ENCODE results near the gene RTN4RL1.

Gene RTN4RL1

DNA sequence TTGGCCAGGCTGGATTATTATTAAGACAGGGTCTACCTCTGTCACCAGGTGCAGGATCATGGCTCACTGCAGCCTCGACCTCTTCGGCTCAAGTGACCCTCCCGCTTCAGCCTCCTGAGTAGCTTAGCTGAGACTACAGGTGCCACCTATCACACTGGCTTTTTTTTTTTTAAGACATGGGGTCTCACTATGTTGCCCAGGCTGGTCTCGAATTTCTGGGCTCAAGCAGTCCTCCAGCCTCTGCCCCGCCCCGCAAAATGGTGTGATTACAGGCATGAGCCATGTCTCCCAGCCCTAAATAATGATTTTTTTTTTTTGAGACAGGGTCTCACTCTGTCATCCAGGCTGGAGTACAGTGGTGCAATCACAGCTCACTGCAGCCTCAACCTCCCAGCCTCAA lies 22.5 kb upstream of the RTN4RL1 start:
- FAIRE-seq (no peak), DNase-seq (ENCODE audit: low spot score) (no peak)

DNA sequence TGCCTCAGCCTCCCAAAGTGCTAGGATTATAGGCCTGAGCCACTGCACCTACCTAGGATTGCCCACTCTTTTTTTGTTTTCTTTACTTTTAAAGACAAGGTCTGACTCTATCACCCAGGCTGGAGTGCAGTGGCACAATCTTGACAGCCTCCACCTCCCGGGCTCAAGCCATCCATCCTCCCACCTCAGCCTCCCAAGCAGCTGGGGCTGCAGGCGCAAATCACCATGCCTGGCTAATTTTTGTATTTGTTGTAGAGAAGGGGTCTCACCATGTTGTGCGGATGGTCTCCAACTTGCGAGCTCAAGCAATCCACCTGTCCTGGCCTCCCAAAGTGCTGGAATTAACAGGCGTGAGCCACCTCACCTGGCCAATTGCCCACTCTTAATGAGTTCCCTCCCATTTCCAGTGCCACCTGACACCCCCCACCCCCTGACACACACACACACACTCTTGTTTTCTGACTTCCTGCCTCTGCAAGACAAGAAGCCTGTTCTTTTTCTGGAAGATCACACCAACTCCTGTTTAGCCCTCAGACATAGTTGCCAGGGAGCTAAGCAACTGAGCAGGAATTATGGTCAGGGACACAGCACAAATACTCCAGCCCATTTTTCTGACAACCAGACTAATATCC lies 19.2 kb upstream of the RTN4RL1 start:
- DNase-seq (ENCODE audit: low spot score) (no peak), FAIRE-seq (no peak)

DNA sequence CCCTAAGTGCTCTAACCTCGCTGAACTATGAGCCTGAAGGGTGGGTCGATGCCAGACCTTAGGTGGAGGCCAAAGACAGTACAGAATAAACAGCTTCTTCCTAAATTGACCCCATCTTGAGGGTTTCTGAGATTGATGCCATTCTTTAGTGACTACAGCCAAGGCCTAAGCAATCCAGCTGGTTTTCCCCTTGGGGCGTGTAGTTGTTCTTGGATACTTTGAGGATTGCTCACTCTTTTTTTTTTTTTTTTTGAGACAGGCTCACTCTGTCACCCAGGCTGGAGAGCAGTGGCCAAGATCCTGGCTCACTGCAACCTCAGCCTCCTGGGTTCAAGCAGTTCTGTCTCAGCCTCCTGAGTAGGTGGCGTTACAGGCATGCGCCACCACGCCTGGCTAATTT lies 18.7 kb upstream of the RTN4RL1 start:
- FAIRE-seq: no peak
- no peak for DNase-seq (ENCODE audit: low spot score)

DNA sequence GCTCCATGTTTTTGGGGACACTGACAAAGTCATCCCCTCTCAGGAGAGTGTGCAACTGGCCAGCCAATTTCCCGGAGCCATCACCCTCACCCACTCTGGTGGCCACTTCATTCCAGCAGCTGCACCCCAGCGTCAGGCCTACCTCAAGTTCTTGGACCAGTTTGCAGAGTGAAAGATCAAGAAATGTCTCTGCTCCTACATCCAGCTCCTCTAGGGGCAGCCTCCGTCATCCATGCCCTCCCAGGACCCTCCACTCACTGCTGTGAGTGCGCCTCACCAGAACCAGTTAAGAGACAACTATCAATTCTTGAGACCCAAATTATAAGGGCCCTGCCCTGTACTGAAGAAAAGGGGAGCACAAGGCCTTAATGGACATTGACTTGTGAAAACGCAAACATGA lies 17.8 kb upstream of the RTN4RL1 start:
- FAIRE-seq: no peak
- DNase-seq (ENCODE audit: low spot score): no peak

DNA sequence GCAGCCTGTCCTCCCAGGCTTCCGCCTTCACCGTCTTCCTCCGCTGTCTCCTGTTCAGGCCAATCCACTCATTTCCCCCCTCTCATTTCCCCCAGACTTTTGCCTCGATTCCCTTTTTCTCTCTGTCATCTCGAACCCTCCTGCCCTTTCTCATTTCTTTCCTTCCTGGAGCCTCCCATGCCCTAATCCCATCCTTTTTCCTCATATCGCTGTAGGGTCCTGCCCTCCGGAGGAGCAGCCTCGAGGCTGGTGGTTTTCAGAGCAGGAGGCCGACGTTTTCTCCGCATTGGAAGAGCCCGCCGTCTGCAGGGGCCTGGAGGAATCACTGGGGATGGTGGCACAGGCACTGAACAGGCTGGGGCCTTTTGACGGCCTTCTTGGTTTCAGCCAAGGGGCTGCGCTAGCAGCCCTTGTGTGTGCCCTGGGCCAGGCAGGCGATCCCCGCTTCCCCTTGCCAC lies 17.3 kb upstream of the RTN4RL1 start:
- DNase-seq (ENCODE audit: low spot score) (no peak), FAIRE-seq (no peak)

DNA sequence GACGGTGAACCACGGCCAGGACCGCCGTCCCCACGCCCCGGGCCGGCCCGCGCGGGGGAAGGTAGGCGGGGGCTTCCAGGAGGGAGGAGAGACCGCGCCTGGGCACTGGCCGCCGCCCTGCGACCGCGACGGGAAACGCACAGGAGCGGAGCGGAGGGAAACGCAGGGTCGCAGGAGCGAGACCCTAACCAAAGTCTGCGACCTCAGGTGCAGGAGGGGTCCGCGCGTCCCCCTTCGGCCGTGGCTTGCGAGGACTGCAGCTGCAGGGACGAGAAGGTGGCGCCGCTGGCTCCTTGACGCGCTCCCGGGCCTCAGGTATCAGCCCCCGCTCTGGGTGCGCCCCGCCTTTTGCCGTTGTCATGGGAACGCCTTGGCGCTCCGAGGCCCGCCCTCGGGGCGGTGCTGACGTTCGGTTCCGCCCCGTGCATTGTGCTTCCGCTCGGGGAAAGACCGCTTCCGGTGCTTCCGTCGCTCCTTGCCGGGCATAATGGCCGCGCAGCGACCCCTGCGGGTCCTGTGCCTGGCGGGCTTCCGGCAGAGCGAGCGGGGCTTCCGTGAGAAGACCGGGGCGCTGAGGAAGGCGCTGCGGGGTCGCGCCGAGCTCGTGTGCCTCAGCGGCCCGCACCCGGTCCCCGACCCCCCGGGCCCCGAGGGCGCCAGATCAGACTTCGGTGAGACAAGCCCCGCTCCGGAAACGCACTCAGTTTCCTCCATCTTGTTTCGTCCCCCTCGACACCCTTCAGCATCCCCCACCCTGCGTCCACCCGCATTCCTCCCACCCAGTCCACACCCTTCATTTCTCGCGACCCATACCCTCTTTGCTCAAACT lies 16.6 kb upstream of the RTN4RL1 start, which contains the start of gene OVCA2:
TSS of gene OVCA2 (plus strand) at position 462 of the 829 bp plus-strand sequence. CDS start at position 488, 26 bp downstream.
- peak; percentile 85 for DNase-seq (ENCODE audit: low spot score)
- FAIRE-seq: peak; percentile 36

DNA sequence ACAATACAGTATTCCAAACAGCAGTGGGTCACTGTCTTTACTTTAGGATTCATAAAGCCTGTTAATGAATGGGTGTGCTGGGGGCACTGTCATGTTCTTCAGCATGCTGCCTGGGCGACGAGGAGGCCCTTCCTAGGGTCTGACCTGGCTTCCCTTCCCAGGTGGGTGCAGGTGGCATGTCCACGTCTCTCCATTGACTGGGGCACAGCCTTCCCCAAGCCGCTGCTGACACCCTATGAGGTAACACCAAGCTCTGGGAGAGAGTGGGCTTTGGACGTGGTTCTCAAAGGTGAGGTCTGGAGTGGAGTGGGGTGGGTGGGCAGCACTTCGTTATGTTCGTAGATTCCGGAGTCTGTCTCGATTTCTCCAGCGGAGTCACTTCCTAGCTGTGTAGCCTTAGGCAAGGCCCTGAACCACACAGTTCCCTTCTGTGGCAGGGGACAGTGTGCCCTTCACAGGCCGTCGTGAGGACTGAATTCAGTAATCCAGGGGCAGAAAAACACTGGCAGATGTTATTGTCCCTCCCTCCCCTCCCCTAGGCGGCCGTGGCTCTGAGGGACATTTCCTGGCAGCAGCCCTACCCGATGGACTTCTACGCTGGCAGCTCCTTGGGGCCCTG lies 15.9 kb upstream of the RTN4RL1 start:
- FAIRE-seq: no peak
- DNase-seq (ENCODE audit: low spot score): no peak

DNA sequence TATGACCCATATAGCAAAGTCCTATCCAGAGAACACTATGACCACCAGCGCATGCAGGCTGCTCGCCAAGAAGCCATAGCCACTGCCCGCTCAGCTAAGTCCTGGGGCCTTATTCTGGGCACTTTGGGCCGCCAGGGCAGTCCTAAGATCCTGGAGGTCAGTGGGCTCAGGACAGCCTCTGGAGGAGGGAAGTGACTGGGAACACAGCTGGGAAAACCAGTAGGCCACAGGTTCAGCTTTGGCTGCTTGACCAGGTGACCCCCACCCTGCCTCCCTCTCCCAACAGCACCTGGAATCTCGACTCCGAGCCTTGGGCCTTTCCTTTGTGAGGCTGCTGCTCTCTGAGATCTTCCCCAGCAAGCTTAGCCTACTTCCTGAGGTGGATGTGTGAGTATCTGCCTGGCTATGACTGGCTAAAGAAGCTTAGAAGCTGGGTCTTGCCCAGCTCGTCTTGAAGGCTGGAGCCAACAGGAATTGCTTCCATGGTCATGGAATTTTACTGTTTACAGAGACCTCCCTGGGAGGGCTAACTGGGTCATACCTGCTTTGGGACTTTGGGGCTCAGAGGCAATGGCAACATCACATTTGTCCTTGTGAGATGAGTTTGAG lies 15.2 kb upstream of the RTN4RL1 start:
- DNase-seq (ENCODE audit: low spot score) (no peak), FAIRE-seq (no peak)

DNA sequence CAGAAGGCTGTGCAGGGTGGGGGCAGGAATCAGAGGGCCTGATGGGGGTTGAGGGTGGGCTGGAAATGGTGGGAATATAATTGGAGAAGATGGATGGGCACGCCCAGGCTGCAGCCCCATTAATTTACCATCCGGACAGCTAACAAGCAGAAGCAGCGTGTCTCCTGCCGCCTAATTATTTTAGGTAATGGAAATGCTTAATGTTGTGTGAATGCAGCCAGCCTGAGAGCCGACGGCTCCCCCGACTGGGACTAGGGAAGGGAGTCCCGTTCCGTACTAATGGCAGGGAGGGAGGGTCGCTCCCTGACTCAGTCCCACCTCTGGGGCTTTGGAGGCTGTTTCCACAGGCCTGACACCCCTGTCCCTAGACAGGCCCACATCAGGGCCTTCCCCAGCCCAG lies 12.0 kb upstream of the RTN4RL1 start:
- DNase-seq (ENCODE audit: low spot score): no peak
- FAIRE-seq: no peak

DNA sequence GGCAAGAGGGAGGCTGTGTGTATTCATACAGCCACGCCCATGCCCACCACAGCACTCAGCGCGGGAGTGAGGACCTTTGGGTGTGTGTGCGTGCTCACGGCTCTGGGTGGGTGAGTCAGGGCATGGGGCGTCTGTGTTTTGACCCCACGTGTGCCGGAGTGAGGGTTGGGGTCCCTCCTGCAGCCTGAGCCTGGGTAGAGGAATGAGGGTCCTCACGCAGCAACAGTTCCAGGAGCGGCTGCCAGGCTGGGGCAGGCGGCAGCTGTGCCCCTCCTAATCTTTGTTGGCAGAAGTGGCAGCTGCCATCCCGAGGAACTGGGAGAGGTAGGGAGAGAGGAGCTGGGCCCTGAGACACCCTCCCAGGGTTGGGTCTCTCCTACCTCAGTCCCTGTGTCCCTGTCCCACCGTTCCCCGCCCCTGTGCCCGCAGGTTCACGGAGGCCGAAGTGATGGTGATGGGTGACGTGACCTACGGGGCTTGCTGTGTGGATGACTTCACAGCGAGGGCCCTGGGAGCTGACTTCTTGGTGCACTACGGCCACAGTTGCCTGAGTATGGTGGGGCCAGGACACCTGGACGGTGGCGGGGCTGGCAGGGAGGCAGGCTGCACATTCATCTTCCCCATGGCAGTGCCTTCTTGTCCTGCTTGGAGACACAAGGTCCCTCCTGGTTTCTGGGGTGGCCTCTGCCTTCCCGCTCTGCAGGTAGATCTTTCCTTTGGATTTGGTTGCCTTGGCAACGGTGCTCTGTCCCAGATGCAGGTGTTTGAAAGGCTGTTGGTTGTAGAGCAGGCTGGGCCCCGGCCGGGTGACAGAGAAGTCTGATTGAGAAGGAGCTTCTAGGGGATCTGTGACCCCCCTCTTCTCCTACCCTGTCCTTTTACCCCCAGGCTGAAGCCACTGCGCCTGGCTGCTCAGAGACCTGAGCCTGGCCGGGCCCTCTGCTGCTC lies 10.7 kb upstream of the RTN4RL1 start:
- FAIRE-seq: no peak
- no peak for DNase-seq (ENCODE audit: low spot score)

DNA sequence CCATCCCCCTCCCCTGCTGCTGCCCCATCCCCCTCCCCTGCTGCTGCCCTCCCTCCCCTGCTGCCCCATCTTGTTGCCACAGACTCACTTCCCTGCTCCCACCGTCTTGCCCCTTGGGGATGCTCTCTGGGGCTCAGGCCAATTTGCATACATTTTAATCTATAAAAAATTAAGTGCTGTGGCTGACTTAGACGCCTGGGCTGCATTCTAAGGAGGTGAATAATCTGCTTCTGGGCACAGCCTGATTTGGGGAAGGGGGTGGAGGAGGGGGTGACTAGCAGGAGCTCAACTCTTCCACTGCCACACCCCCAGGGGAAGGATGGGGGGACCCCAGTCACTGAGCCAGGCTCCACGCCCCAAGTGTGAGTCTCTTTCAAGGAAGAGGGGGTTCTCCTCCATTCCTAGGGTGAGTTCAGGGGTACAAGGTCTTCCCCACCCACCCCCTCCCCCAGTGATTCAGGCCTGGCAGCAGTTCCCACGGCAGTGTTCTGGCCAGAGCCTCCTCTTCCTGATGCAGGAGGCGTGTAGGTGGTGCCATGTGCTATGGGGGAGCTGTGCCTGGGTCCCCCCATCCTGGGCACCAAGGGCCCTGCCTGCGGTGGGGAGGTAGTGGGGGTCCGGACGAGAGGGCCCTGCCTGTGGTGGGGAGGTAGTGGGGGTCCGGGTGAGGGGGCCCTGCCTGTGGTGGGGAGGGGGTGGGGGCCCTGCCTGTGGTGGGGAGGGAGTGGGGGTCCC lies 9.8 kb upstream of the RTN4RL1 start:
- FAIRE-seq (no peak), DNase-seq (ENCODE audit: low spot score) (no peak)

DNA sequence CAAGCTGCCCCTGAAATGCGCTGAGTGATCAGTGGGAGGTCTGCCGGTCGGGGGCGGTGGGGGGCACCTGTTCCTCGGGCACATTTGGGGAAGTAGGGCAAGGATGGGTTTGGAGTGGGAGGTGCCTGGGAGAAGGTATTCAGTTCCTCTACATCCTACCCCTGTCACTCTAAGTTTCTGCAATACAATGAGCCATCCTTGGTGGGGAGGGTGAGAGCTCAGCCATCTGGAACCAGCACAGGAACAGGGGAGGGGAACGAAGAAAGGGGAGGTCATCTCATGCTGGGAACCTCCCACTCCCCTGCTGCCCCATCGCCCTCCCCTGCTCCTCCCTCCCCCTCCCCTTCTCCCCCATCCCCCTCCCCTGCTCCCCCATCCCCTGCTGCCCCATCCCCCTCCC lies 9.0 kb upstream of the RTN4RL1 start:
- FAIRE-seq (no peak), DNase-seq (ENCODE audit: low spot score) (peak; percentile 46)

DNA sequence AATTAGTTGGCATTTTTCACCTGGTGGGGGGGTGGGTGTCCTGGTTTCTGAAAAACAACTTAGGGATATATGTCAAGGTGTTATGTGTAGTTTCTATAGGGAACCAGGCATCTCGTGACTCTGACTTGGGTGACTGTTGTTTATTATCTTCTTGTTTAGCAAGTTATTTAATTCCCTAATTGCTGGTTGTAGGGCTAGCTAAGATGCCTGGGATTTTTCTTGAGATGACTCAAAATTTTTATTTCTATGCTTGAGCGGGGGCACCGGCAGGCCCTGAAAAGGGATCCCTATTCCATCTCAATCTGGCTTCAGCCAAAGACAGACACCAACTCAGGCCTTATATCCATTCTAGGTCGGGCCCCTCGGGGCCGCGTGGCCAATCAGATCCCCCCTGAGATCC lies 8.0 kb upstream of the RTN4RL1 start:
- FAIRE-seq (no peak), DNase-seq (ENCODE audit: low spot score) (no peak)

DNA sequence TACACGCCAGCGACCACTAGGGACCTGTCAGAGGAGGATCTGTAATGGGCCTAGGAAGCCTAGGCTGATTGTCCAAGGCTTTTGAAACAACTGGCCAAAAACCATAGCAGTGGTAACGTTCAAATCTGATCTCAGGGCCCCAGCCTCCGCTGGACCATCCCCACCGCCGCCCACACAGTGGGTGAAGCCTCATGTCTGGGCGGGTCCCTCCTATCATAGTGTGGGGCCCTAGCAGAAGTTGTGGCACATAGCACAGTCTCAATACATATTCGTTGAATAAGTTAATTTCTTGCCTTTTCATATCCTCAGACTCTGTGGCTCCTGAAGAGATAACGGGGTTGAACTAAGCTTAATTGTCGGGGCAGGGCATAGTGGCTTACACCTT lies 5.6 kb upstream of the RTN4RL1 start:
- DNase-seq (ENCODE audit: low spot score) (no peak), FAIRE-seq (no peak)

DNA sequence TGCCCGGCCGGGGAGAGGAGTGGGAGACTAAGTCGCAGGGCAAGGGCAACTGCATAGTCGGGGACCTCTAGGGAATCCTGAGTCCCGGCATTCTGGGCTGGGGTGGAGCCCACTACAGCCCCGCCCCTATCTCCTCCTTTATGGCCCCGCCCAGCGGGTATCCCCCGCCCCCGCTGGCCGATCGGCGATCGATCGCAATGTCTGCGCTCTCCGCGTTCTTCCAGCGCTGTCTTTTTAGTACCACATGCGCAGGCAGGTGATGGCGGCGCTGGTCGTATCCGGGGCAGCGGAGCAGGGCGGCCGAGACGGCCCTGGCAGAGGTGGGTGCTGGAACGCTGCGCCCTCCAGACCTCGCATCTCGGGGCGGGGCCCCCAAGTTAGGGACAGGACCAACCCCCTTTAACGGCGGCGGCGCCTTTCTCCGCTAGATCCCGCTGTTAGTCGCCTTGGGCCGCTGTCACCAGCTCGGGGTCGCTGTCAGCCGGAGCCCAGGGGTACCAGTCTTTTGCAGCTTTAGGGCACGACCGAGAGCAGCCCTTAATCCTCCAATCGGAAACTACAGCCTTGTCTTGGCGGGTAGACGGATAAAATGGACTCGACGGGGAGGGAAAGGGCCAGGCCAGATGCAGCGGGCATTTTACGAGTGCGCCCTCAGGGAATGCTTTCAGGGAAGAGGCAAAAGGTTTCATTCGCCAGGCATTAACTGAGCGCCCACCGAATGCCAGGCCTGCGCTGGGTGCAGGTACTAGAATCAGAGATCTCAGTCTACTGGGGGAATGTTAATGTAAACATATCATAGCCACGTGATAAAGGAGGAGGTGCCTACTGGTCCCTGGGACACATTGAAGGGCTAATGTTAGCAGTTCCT lies 5.0 kb upstream of the RTN4RL1 start, which contains the start of gene DPH1:
TSS of gene DPH1 (plus strand) at position 243 of the 868 bp plus-strand sequence. CDS start at position 260, 17 bp downstream.
- peak; percentile 70 for DNase-seq (ENCODE audit: low spot score)
- FAIRE-seq: peak; percentile 52

DNA sequence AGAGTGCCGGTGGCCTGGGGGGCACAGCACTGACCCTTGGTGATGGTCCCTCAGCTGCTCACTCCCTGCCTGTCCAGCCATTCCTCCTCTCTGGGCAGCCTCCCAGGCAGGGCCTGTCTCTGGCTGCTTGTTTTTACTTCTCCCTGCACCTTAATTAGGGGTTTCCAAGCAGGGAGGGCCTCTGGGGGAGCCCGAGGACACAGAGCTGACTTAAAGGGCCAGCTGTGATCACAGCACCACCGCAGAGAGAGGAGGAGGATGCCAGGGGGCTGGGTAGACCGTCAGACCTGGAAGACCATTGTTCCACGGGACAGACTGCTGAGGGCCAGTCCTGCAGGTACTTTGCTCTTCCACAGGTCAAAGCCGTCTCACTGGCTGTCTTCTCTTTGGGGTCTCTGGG lies 3.6 kb upstream of the RTN4RL1 start:
- no peak for DNase-seq (ENCODE audit: low spot score)
- no peak for FAIRE-seq

DNA sequence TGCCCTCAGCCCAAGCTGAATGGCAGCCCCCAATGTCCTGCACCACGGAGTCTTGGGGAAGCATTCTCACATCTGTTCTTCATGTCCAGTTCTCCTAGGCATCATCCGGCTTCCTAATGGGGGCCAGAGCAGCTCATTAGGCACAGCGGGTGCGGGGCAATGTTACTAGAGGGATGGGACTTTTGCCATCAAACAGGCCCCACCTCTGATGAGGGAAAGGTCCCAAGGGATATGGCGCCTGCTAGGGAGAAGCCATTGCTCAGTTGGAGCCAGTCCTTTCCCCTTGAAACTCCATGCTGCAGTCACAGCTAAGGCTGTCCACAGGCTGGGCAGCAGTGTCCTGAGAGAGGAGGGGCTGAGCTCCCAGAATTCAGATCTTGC lies 3.1 kb upstream of the RTN4RL1 start:
- FAIRE-seq (no peak), DNase-seq (ENCODE audit: low spot score) (no peak)

DNA sequence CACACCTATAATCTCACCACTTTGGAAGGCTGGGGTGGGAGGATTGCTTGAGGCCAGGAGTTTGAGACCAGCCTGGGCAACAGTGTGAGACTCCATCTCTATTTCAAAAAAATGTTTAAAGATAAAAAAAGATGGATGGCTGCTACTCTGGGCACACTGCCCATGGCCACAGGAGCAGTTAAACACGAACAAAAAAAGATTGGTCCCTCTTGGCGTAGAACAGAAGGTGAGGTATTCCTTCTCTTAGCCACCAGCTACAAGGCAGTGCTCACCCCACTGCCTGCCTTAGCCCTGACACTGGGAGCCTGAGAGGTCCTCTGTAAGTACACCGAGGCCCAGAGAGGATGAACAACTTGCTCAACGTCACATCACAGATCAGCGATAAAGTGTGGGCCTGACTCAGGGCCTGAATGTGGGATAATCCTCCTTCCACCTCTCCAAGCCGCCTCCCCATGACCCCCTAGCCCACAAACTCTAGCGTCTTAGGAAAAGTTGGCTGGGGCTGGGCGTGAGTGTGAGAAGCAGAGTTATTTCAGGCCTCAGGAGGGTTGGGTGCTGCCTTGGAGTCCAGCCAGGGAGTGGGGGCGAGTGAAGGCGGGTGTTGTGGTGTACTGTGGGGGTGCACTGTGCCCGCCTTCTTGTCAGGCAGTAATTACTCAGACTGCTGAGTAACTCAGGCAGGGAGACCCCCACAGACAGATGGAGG lies 2.5 kb upstream of the RTN4RL1 start:
- FAIRE-seq: no peak

More for the DNA sequence above, 2.5 kb upstream of the RTN4RL1 start:
- no peak for DNase-seq (ENCODE audit: low spot score)

Data from RCC 7860 (cell line).